IPS-NIHi11 (cell line): ENCODE measurements around the gene CRX.
"Not testable (repeated sequence)": the region's sequence is repeated elsewhere in the genome, so short reads cannot be mapped to it uniquely, and the experiment has no call there.

Experiments
- DNase-seq: peaks from one replicate; pipeline ENCODE4 v3.0.0; 2012; ENCODE audit warnings: mixed read lengths, low spot score

The CRX gene

GRCh38 chr19:47821460-47822020, at the start of gene CRX:
Gene CRX, plus strand, starts transcription at chr19:47821937. Its CDS starts 12,507 bp downstream, at chr19:47834444.
- no peak for DNase-seq

- no peak for DNase-seq
These were observed 45.2 kb upstream of the CRX start for GRCh38 chr19:47776568-47776967.

GRCh38 chr19:47777245-47778048, 44.3 kb upstream of the CRX start:
- not testable (repeated sequence) for DNase-seq

GRCh38 chr19:47778049-47778953, 43.4 kb upstream of the CRX start, which contains the start of gene SELENOW:
Gene SELENOW, plus strand, starts transcription at chr19:47778703. Its CDS starts 83 bp downstream, at chr19:47778786.
- peak; percentile 95 for DNase-seq

GRCh38 chr19:47778954-47779351, 42.8 kb upstream of the CRX start:
- peak; percentile 29 for DNase-seq

- DNase-seq, result no peak
These were observed 42.1 kb upstream of the CRX start for GRCh38 chr19:47779524-47780214.

- DNase-seq, result no peak
These were observed 41.6 kb upstream of the CRX start for GRCh38 chr19:47780215-47780551.

GRCh38 chr19:47781590-47782262, 40.0 kb upstream of the CRX start:
- no peak for DNase-seq

- no peak for DNase-seq
These were observed 35.2 kb upstream of the CRX start for GRCh38 chr19:47786566-47786965.

GRCh38 chr19:47787307-47787706, 34.4 kb upstream of the CRX start:
- not testable (repeated sequence) for DNase-seq

- DNase-seq, result not testable (repeated sequence)
These were observed 31.9 kb upstream of the CRX start for GRCh38 chr19:47789811-47790210.

- peak; percentile 93 for DNase-seq
These were observed 31.3 kb upstream of the CRX start for GRCh38 chr19:47790398-47790814.

GRCh38 chr19:47792616-47793015, 29.1 kb upstream of the CRX start:
- no peak for DNase-seq

GRCh38 chr19:47794526-47794925, 27.2 kb upstream of the CRX start:
- no peak for DNase-seq

GRCh38 chr19:47796785-47797184, 25.0 kb upstream of the CRX start:
- DNase-seq, result no peak

- no peak for DNase-seq
These were observed 23.5 kb upstream of the CRX start for GRCh38 chr19:47797996-47798903.

- no peak for DNase-seq
These were observed 22.9 kb upstream of the CRX start for GRCh38 chr19:47798904-47799266.

GRCh38 chr19:47801270-47801669, 20.5 kb upstream of the CRX start:
- DNase-seq, result no peak

GRCh38 chr19:47802521-47803043, 19.2 kb upstream of the CRX start:
- DNase-seq, result no peak

- DNase-seq, result not testable (repeated sequence)
These were observed 18.6 kb upstream of the CRX start for GRCh38 chr19:47803148-47803547.
